Smooth muscle cell (in vitro differentiated cells): ENCODE results near the gene GINM1. TPM values are rescaled to one million over a fixed set of nuclear protein-coding genes. Genes with fewer than 3 reads are reported as not detected.

Experiments
- DNase-seq: peaks from one replicate; lab custom pipeline; 2025; ENCODE audit not compliant: unreplicated experiment; lab: John Stamatoyannopoulos, UW
- H2AFZ ChIP-seq: fragments of 200-600 bp; sonication (generic); 2 replicates; pipeline ENCODE4 v1.6.0; 2016; ENCODE audit warnings: antibody characterized with exemption, low read depth, mild to moderate bottlenecking
- H3F3A ChIP-seq: fragments of 200-600 bp; sonication (generic); 2 replicates; pipeline ENCODE4 v1.6.0; 2017; ENCODE audit warnings: antibody characterized with exemption, low read depth
- H3K27ac ChIP-seq: fragments of 200-600 bp; sonication (generic); 2 replicates; pipeline ENCODE4 v1.5.1; 2016; ENCODE audit warnings: low read depth, mild to moderate bottlenecking
- H3K27me3 ChIP-seq: fragments of 200-600 bp; sonication (generic); 2 replicates; pipeline ENCODE4 v1.6.1; 2016; ENCODE audit warnings: low read depth, mild to moderate bottlenecking
- H3K36me3 ChIP-seq: fragments of 200-600 bp; sonication (generic); 2 replicates; pipeline ENCODE4 v1.5.1; 2016; ENCODE audit warnings: low read depth
- H3K4me1 ChIP-seq: fragments of 200-600 bp; sonication (generic); 2 replicates; pipeline ENCODE4 v1.5.1; 2016; ENCODE audit warnings: low read depth
- H3K4me2 ChIP-seq: fragments of 200-600 bp; sonication (generic); 2 replicates; pipeline ENCODE4 v1.6.0; 2016; ENCODE audit warnings: mild to moderate bottlenecking
- H3K4me3 ChIP-seq: fragments of 200-600 bp; sonication (generic); 2 replicates; pipeline ENCODE4 v1.5.1; 2016; ENCODE audit warnings: mild to moderate bottlenecking
- H3K79me2 ChIP-seq: fragments of 200-600 bp; sonication (generic); 2 replicates; pipeline ENCODE4 v1.6.0; 2016; ENCODE audit warnings: low read depth, mild to moderate bottlenecking
- H3K9ac ChIP-seq: fragments of 200-600 bp; sonication (generic); 2 replicates; pipeline ENCODE4 v1.6.0; 2016; ENCODE audit warnings: low read depth
- H3K9me3 ChIP-seq: fragments of 200-600 bp; sonication (generic); replicated peaks from 2 replicates; pipeline ENCODE4 v1.5.1; 2016; ENCODE audit warnings: low read depth
- H4K20me1 ChIP-seq: fragments of 200-600 bp; sonication (generic); 2 replicates; pipeline ENCODE4 v1.6.0; 2016; ENCODE audit warnings: low read depth
- WGBS: methylation state at CpG from one replicate; pipeline ENCODE4 v1.1.7; 2016; ENCODE audit warnings: low lambda C conversion rate; 5-methylcytosine and 5-hydroxymethylcytosine counted together
- polyA plus RNA-seq: library from polyadenylated mRNA; unstranded; fragments of >200 nt; fragmentation: Nextera tagmentation; extraction: Ambion mirVana; gene quantifications from 2 replicates; pipeline ENCODE4 v1.2.1, GENCODE V29; 2016
- total RNA-seq: library from RNA; depleted of rRNA; stranded (reverse); fragments of >200 nt; gene quantifications from 2 replicates; pipeline ENCODE4 v1.2.3, GENCODE V29; 2014
- TF ChIP-seq, protein P1 (sequence below): fragments of 200-600 bp; sonication (generic); IDR thresholded peaks from 2 replicates; pipeline ENCODE4 v1.5.1; 2017; ENCODE audit warnings: borderline replicate concordance, mild to moderate bottlenecking, antibody characterized with exemption; ENCODE audit not compliant: insufficient read depth, poor library complexity, severe bottlenecking

Gene GINM1
- total and polyA plus RNA-seq, 2 experiments from 2014 or later = 45.9 to 48.0 TPM

DNA sequence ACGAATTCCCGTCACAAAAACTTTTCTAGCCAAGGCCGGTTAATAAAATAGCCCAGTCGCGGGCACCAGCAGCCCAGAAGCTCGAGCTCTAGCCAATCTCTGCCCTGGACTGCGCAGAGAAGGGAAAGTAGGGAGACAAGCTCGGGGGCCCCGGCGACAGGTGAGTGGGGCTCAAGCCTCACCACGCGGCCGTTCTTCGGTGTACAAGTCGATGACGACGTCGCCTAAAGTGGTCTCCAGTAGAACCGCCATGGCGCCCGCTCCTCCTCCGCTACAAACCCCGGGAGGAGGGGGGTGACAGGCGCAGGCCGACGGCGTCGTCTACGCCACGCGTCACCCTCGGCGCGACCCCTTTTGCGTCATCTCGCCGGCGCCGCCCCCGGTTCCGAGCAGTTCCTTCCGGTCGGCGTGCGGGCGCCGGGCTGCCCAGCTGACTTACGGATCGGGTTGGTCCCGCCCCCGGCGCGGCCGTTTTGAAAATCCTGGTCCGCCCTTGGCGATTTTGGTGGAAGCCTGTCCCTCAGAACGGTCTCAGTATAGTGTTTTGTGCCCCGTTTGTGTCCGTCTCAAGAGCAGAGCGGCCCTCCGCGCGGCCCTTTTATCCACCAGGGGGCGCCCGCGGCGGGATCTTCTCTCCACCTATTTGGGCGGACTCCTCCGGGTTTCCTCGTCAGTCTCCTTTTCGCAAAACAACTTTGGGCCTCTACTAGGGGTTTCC is 20.3 kb upstream of the GINM1 start, which contains the start of gene PPIL4:
PPIL4 (minus strand) TSS at position 290 of the 718 bp plus-strand sequence; CDS start at position 252, 38 bp downstream.
- peak; percentile 87 for DNase-seq
- Histone ChIP-seq H2AFZ (peak within 1 kb of the TSS; percentile 89), H3K79me2 (peaks cover 48% of the 10 kb centered on the region), H3F3A (no peaks in the 10 kb centered on the region), H3K9ac (peak within 1 kb of the TSS; percentile 100), H3K27me3 (peaks cover 4% of the 10 kb centered on the region), H4K20me1 (peaks cover 41% of the 10 kb centered on the region), H3K9me3 (no peaks in the 10 kb centered on the region), H3K4me3 (peak within 1 kb of the TSS; percentile 93), H3K4me2 (peak within 1 kb of the TSS; percentile 93), H3K36me3 (no peaks in the 10 kb centered on the region), H3K4me1 (peaks cover 15% of the 10 kb centered on the region), H3K27ac (peak within 1 kb of the TSS; percentile 100)
- TF ChIP-seq, protein P1, sequence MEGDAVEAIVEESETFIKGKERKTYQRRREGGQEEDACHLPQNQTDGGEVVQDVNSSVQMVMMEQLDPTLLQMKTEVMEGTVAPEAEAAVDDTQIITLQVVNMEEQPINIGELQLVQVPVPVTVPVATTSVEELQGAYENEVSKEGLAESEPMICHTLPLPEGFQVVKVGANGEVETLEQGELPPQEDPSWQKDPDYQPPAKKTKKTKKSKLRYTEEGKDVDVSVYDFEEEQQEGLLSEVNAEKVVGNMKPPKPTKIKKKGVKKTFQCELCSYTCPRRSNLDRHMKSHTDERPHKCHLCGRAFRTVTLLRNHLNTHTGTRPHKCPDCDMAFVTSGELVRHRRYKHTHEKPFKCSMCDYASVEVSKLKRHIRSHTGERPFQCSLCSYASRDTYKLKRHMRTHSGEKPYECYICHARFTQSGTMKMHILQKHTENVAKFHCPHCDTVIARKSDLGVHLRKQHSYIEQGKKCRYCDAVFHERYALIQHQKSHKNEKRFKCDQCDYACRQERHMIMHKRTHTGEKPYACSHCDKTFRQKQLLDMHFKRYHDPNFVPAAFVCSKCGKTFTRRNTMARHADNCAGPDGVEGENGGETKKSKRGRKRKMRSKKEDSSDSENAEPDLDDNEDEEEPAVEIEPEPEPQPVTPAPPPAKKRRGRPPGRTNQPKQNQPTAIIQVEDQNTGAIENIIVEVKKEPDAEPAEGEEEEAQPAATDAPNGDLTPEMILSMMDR = peak; percentile 100
- WGBS = 1% methylated on average over 64 of the region's 71 CpGs

DNA sequence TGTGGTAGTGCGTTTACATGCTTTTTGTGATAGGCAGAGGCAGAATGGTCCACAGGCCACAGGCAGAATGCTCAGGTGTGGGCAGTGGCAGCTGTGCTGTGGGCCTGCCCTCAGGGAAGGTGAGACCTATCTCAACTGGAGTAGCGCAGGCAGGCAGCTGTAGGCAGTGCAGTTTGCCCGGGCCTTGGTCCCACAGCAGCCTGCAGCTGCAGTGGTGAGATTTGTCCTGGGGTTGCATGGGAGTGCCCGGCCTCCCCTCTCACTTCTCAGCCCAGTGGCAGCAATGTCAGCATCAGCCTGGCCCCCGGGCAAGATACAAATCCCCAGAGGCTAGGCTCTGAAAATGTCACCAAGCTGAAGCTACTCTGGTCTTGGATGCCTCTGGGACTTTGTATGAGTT is 14.3 kb upstream of the GINM1 start:
- Histone ChIP-seq H3K4me3 (no peak overlapping the region), H3K36me3 (no peaks in the 10 kb centered on the region), H3K4me2 (no peak overlapping the region), H3K27me3 (peaks cover 35% of the 10 kb centered on the region), H2AFZ (no peak overlapping the region), H3K9ac (no peak overlapping the region), H3K4me1 (no peaks in the 10 kb centered on the region), H3F3A (no peaks in the 10 kb centered on the region), H3K9me3 (no peaks in the 10 kb centered on the region), H4K20me1 (no peaks in the 10 kb centered on the region), H3K27ac (no peak overlapping the region), H3K79me2 (no peaks in the 10 kb centered on the region)
- DNase-seq = no peak
- WGBS = 81% methylated on average over 5 of the region's 5 CpGs
- TF ChIP-seq, protein P1 = no peak

DNA sequence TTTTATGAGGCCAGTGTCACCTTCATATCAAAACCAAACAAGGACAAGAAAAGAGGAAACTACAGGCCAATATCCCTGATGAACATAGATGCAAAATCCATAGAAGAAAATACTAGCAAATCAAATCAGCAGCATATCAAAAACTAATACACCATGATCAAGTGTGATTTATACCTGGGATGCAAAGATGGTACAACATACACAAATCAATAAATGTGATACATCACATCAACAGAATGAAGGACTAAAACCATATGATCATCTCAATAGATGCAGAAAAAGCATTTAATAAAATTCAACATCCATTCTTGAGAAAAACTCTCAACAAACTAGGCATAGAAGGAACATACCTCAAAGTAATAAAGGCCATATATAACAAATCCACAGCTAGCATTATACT is 8.1 kb upstream of the GINM1 start:
- no peaks in the 10 kb centered on the region for H4K20me1 ChIP-seq
- no peaks in the 10 kb centered on the region for H3K4me1 ChIP-seq
- TF ChIP-seq, protein P1 = no peak

DNA sequence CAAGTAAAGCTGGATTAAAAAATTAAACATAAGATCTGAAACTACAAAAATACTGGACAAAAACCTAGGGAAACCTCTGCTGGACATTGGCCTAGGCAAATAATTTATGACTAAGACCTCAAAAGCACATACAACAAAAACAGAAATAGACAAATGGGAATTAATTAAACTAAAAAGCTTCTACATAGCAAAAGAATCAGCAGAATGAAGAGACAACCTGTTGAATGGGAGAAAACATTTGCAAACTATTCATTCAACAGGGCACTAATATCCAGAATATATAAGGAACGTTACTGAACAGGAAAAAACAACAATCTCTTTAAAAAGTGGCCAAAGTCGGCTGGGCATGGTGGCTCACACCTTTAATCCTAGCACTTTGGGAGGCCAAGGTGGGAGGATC is 6.8 kb upstream of the GINM1 start:
- no peaks in the 10 kb centered on the region for H3K36me3 ChIP-seq
- no peaks in the 10 kb centered on the region for H4K20me1 ChIP-seq
- no peak overlapping the region for H3K27ac ChIP-seq
- no peaks in the 10 kb centered on the region for H3K79me2 ChIP-seq
- H3K4me1 ChIP-seq = no peaks in the 10 kb centered on the region
- H3K4me3 ChIP-seq = no peak overlapping the region
- no peak for DNase-seq
- TF ChIP-seq, protein P1 = no peak
- H3K27me3 ChIP-seq = peaks cover 53% of the 10 kb centered on the region
- H2AFZ ChIP-seq = no peak overlapping the region
- WGBS = 84% methylated on average over 2 of the region's 2 CpGs
- H3K9ac ChIP-seq = no peak overlapping the region
- no peaks in the 10 kb centered on the region for H3K9me3 ChIP-seq
- no peaks in the 10 kb centered on the region for H3F3A ChIP-seq
- H3K4me2 ChIP-seq = no peak overlapping the region

More for the DNA sequence above, 8.1 kb upstream of the GINM1 start:
- H3K27ac ChIP-seq = no peak overlapping the region
- no peak overlapping the region for H3K4me2 ChIP-seq
- H3K36me3 ChIP-seq = no peaks in the 10 kb centered on the region
- no peak overlapping the region for H3K4me3 ChIP-seq
- H2AFZ ChIP-seq = no peak overlapping the region
- H3K9ac ChIP-seq = no peak overlapping the region
- no peak for DNase-seq
- H3K27me3 ChIP-seq = peaks cover 63% of the 10 kb centered on the region
- no peaks in the 10 kb centered on the region for H3K79me2 ChIP-seq
- H3F3A ChIP-seq = no peaks in the 10 kb centered on the region
- no peaks in the 10 kb centered on the region for H3K9me3 ChIP-seq
